Right lung (tissue), 5 donors: ENCODE measurements around the gene TIPARP. TPM values are rescaled to one million over a fixed set of nuclear protein-coding genes. Genes with fewer than 3 reads are reported as not detected.

Source experiments
- DNase-seq, 2 donors: peaks; one replicate each; pipeline ENCODE4 v3.0.0-alpha.2; 2013
- polyA plus RNA-seq, 5 donors: library from polyadenylated mRNA; unstranded; fragments of 120-200 nt; gene quantifications; one replicate each; pipeline versions ENCODE4 v1.2.1 to v1.2.3, GENCODE V29; 2013; ENCODE audit warnings: inconsistent platforms in 1 of 5, low replicate concordance in 1 of 5; ENCODE audit not compliant: insufficient read length in 5 of 5, insufficient read depth in 1 of 5

Gene TIPARP
- polyA plus RNA-seq, 5 donors = 17.4 to 32.0 (median 28.6) TPM

DNA sequence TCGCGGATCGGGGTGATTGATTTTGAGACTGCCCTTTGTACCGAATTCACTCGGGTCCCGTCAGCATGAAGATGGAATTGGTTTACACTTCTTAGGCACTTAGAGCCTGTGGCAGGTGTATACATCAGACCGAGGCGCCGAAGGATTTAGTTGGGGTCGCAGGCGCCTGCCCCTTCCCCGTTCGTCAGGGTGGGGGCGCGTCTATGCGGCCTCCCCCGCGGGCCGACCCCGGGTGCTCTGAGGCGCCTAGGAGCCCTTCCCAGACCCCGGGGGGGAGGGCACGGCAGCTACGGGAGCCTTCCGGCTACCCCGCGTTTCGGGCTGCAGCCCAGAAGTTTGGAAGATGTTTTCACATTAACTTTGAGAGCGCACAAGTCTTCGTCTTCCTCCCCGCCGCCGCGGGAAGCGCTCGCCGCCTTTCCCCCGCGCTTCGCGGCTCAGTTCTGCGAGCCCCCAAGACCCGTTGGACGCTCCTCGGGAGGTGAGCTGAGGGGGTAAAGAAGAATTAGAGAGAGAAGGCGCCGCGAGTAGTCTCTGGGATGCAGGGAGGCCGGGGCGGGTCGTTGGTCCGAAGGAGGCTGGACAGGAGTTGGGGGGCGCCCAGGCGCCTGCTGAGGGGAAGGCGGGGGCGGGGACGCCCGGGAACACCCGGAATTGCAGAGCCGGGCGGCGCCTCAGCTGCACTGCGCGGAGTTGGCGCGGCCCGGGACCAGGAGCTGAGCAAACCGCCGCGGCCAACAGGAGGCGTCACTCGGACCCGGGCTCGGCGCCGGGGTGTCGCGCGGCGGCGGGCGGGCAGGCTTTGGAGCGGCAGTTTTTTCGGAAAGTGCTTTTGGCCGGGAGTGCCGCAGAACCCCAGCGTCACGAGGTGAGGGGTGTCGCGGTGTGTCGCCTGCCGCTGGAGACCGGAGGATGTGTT lies 780 bp downstream of the TIPARP start:
- peak; percentile 47 to 56 for DNase-seq

DNA sequence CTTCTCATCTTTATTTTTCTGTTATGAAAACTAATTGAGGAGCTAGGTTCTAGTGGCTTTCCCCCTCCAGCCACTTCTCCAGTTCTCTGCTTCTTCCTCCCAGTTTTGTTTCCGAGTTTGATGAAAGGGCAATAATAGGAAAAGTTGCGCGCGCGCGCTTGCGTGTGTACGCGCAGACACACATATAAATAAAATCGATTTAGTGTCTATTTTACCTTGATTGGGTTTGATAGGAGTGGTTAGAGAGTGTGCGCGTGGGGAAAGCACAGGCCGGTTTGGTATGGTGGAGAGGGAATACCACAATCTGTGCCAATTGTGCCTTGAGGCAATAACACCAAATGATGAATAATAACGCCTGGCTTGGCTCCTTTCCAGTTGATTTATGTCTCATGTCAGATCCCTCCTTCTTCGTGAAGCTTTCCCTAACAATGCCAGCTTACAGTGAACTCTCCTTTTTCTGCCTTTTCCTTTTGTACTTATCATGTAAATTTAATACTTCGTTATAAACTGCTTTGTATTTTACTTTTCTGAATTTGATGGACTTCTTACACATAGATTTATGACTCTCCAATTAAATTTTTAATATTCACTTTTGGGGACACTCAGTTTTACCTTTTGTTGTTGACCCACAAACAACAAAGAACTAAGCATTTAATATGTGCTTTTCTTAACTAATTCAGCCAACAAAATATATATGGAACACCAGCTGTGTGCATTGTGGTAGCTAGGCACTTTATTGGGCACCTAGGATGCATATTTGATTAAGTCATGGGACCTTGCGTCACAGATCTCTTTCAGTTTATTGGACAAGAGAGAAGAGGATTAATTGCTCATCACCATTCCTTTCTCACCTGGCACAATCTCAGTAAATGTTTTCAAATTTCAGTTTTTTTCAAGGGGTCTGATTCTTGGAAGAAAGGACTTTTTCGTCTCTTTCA lies 1.7 kb downstream of the TIPARP start:
- DNase-seq = peak; percentile 26 to 30

DNA sequence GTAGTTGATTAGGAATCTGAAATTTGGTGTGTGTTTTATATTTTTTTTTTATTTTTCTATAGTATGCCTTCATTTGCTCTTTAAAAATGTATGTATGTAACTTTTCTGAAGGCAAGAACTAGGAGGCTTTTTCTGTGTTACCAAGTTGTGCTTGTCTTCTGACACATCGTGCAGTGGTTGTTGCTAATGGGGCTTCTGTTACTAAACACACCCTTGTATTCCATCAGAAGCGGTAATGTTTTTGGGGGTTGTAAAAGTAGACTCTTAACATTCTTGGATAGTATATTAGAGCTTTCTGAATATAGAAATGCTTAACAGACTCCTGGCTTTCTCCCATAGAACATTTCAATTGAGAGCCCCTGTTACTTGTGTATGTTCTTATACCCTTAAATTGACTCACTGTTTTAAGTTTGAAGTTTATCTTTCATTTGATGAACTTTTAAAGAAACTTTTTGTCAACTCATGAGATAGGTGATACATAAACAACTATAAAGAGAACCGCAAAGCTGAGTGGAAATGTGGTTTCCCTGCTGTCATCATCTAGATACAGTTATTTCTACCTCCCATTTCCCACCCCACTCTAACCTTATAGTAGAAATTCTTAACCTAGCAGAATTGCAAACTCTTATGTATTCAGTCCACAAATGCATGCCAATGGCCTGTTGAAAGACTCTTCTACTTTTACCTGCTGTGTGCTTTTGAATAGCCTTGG lies 2.5 kb downstream of the TIPARP start:
- no peak for DNase-seq

DNA sequence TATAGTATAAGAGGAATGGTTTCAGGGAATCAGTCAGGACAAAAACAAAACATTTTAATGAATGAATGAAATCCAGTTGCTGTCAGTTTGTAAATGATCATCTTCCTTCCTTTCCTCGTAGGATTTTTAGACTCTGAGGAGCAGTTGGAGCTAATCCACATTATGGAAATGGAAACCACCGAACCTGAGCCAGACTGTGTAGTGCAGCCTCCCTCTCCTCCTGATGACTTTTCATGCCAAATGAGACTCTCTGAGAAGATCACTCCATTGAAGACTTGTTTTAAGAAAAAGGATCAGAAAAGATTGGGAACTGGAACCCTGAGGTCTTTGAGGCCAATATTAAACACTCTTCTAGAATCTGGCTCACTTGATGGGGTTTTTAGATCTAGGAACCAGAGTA lies 3.1 kb downstream of the TIPARP start:
- DNase-seq = no peak

DNA sequence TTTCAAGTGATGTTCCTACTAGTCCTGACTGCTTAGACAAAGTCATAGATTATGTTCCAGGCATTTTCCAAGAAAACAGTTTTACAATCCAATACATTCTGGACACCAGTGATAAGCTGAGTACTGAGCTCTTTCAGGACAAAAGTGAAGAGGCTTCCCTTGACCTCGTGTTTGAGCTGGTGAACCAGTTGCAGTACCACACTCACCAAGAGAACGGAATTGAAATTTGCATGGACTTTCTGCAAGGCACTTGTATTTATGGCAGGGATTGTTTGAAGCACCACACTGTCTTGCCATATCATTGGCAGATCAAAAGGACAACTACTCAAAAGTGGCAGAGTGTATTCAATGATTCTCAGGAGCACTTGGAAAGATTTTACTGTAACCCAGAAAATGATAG lies 3.8 kb downstream of the TIPARP start:
- DNase-seq = no peak

DNA sequence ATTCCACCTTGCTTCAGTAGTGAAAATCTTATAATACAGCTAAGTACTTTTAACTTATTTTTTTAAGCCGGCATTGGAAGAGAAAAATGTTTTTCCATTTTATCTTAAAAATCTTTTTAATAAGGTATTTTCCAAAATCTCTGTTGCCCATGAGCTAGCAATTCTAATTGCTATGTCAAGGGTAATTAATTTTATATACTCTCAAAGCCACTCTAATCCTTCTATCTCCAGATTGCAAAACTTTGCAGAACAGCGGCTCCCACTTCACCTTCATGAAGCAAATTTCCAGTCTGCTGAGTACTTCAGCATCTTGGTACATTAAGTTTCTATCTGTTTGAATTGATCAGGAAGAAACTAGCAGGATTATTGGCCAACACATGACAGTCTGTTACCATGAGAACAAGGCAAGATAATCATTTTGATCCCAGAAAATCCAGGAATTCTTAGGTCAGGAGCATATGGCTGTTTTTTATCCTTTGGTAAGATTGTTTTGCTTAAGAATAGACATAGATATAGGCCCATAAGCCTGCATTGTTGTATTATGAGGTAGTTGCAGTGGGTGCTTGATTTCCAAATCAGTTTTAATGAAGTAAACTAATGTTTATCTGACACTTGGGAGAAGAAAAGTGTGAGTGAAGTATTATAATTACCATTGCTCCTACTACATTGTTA lies 6.0 kb downstream of the TIPARP start:
- no peak for DNase-seq

DNA sequence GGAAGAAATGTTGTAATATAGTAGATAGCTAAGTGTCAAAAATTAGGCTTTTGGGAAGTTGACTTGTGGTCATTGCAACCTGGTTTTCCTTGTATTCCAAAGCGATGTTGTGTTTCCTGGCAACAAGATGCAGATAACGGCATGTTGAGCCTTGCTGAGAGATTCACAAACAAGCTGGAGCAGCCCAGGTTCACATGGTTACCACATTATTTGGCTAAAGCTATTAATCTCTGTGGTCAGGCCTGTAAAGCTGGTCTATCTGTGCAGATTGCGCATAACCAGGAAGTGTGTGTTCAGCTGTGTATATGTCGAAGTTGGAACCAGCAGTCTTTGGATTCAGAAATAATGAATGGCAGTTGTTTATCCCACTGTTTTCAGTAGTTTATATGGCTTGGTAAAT lies 6.6 kb downstream of the TIPARP start:
- peak; percentile 30 to 42 for DNase-seq

DNA sequence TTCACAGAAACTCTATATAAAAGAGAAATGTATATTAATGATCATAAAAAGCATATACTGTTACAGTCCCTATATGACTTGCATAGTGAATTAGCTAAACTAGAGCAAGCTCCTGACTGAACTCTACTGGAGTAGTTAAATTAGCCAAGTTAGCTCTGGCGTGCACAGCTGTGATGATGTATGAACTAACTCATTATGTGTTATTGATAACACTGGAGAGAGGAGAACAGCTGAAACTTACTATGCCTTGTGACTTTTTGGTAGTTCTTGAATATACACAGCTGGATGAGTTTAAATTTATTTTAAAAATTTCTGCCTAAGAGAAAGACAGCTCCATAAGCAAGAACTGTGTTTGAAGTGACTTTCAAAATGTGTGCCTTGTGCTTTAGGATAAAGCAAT lies 8.1 kb downstream of the TIPARP start:
- DNase-seq = peak; percentile 25 to 44

DNA sequence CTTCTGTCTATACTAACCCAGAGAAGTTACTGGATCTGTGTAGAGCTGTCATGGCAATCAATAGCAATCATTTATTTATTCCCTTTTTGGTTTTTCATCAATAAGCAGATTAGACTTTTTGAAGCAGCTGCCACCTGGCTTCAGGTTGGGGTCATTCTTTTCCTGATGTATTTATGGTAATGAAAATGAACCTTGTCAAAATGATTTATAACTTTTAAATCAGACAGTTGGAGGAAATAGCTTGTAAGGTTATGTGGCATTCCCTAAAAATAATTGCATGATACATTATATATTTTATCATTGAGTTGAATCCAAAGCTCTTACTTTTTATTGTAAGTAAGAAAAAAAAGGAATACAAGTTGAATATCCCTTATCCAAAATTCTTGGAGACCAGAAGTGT lies 8.6 kb downstream of the TIPARP start:
- DNase-seq = no peak

DNA sequence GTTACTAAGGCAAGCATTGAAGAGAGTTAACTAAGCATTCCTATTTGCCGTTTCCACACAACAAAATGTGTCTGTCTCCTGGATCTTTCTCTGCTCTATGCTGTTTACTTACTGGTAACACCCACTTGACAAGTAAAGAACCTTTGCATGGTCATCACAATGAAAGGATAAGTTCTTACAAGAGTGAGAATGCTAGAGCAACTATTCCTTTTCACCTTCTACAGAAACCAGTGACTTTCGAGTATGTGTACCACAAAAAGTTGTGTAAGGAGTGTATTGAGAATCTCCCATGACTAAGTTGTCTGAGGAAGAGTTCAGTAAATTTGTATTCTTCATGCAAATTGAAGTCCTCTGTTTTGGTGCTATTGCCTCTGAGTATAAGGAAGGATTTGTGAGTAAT lies 10.8 kb downstream of the TIPARP start:
- no peak for DNase-seq

DNA sequence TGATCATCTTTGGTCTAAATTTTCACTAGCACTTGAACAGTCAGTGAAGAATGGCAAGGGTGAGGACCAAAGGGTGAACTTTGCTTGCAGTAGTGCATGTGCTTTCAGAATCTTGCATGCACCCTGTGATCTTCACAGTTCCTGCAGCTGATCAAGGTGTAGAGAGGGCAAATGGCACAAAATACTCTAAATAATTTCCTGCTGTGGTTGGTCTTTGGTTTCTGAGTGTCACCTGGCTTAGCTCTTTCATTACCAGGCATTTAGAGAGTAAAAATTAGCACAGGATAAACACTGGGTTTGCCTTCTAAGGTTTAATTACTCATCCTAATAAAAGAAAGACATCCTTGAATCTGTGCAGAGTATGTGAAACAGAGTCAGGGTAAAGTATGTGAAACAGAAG lies 11.4 kb downstream of the TIPARP start:
- DNase-seq = no peak

DNA sequence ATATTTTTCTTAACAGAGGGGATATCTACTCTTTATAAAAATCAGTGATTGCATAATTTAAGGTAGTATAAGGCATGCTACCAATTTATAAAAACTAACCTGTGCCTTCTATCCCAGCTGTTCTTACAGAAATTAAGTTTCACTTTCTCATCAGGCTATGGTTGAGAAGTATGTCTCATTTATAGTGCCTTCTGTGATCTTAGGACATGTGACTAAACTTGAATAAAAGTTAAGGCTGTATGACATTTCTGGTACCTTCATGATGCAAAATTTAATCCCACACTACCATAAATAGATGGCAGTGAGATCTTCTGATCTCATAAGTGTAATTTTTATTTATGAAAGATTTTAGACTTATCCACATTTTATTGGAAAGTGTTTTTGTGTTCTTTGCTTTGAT lies 12.6 kb downstream of the TIPARP start:
- no peak for DNase-seq

DNA sequence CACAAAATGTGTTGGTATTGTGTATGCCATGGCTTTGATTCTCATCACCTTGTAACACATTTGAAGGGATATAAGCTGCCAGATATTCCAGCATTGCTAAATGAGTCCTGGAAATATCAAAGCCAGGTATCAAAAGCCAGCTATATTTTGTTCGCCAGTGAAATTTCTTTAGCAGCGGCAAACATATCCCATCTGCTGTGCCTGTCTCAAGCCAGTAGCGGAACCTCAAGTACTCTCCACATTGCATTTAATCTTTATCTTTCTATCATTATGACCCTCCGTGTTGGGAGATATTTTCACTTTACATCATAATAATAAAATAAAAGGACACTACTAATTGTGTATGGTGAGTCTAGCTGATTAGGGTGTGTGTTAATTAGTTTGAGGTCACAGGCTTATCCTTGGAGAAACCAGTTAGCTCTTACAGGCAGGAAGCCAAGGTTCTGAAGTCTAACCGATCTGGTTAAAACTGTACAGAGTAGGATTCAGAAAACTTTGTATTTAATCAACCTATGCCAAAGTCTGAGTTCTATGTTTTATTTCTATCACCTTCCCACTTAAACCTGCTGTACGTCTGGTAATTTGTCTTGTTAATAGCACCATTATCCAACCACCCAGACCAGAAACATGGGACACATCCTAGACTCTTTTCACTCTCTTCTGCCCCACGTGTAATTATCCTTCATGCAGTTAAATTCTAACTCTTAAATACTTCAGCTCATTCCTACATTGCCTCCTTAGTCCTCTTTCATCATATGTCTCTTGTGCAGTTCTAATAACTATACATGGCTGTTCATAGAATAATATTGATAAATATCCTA lies 14.5 kb downstream of the TIPARP start:
- DNase-seq = peak; percentile 31 to 40

DNA sequence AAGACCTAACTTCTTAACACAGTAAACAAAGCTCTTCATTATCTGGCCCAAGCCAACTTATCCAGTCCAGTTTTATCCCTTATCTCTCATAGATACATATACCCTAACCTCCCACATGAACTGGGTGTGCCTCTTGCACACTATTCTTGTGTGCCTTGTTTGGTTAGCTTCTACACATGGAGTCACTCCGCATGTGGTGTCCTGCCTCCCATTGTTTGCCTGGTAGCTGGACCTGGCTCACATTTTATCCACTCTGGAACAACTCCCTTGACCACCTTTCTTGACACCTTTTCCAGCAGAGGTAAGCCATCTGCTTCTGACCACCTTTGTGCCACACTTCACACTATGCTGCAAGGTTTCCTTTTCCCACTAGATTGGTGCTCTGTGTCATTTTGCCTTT lies 15.2 kb downstream of the TIPARP start:
- DNase-seq = no peak

DNA sequence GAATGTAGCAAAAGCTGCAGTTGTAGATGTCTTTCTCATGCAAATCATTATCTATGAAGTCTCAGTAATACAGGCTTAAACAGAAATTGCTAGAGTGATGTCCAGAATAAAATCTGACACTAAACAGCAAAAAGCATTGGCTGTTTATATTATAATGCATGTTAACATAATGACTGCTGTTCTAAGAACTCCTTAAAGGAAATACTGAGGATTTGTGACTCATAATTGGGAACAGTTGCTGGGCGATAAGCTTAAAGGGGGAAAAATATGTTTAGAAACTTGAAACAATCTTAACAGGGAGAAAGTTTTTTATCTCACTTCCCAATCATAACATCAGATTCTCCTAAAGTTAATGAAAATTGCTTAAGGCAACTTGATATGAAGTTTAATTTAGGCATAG lies 17.5 kb downstream of the TIPARP start:
- peak in 1 of 2 donors; percentile 20 for DNase-seq

DNA sequence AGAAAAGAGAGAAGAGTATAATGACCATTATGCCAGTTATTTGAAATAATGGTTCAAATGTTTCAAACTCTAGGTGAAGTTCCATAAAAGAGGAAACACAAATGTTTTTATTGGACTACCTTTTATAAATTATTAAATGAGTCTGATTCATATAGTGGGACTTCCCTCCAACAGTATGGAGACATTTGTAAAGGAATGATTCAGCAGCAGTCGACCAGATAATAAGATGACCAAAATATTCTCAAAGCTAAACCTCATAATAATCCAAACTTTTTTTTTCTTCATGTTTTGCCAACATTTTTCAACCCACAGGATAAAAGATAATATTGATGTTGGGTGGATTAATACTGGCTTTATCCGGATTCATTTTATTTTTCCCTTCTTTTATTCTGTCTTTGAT lies 18.8 kb downstream of the TIPARP start:
- no peak for DNase-seq

DNA sequence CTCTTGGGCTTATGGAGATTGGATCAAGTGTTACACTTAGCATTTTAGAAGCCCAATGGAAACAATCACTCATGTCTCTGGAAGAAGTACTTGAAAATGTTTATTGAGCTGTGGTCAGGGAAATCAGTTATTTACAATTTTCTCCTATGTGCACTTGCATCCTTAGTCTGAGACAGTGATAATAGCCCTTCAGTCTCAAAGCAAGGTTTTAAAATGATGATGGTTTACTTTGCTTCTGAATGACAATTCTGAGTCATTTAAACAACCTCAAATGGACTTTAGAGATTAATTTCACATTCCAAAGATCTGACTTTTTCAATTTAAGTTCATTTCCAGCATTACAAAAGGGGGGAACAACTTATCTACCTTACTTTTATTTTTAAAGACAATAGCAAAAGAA lies 20.1 kb downstream of the TIPARP start:
- no peak for DNase-seq

DNA sequence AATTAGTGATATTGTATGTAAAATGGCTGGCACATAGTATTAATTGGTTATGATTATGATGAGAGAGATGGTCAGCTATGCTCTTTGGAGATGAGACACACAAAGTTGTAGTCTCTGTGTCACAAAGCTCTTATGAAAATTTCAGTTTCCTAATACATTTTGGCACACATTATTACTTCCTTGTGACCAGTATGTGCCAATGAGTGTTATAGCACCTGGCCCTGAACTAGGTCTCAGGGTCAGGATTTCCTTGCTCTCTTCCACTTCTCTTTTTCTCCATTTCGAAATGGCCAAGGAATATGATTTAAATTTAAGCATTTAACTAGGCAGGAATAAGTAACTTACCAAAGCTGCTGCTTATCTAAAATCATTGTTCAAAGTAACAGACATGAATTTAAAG lies 28.0 kb downstream of the TIPARP start:
- no peak for DNase-seq

DNA sequence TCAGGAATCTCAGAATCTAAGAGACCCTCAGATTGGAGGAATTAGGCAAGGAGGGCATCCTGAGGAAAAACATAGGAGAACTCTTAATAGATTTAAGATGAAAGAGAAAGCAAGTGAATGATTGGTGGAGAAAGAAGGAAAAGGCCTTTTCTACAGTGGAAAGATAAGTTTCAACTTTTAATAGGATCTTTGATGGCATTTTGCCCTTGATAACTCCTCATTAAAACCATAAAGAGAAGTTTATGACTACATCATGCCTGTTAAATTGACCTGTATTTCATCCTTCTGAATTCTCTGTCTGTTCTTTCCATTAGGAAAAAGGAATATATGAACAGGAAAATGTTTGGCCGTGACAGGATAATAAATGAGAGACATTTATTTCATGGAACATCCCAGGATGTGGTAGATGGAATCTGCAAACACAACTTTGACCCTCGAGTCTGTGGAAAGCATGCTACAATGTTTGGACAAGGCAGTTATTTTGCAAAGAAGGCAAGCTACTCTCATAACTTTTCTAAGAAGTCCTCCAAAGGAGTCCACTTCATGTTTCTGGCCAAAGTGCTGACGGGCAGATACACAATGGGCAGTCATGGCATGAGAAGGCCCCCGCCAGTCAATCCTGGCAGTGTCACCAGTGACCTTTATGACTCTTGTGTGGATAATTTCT lies 30.1 kb downstream of the TIPARP start:
- DNase-seq = no peak
